Kidney (tissue), 14 donors: ENCODE results near the gene ABT1. TPM values are rescaled to one million over a fixed set of nuclear protein-coding genes. Genes with fewer than 3 reads are reported as not detected.

Experiments used
- DNase-seq, 5 donors: peaks; one replicate each; pipeline ENCODE4 v3.0.0-alpha.2; 2013 to 2020
- FAIRE-seq: peaks from 2 replicates; lab custom pipeline; 2012; peaks lifted over from hg19 to GRCh38; lab: Jason Lieb, UNC
- H3K27ac ChIP-seq, 2 donors: one replicate each; pipeline ENCODE4 v1.7.0; 2013; ENCODE audit warnings: low read depth in 2 of 2, low read length in 2 of 2, inconsistent platforms in 1 of 2
- H3K27me3 ChIP-seq: one replicate; pipeline ENCODE4 v1.7.1; 2013; ENCODE audit warnings: low read length, inconsistent platforms; ENCODE audit not compliant: control insufficient read depth, insufficient read depth
- H3K36me3 ChIP-seq, 3 donors: one replicate each; pipeline versions ENCODE4 v1.7.0 to v1.7.1; 2013; ENCODE audit warnings: low read length in 3 of 3, control low read depth in 1 of 3, inconsistent platforms in 1 of 3; ENCODE audit not compliant: insufficient read depth in 3 of 3, control insufficient read depth in 2 of 3
- H3K4me1 ChIP-seq, 3 donors: one replicate each; pipeline versions ENCODE4 v1.7.0 to v1.7.1; 2013; ENCODE audit warnings: low read length in 3 of 3, inconsistent platforms in 1 of 3, low read depth in 1 of 3; ENCODE audit not compliant: control insufficient read depth in 2 of 3, insufficient read depth in 2 of 3
- H3K4me3 ChIP-seq, 3 donors: one replicate each; pipeline versions ENCODE4 v1.7.0 to v1.8.1; 2013; ENCODE audit warnings: low read length in 3 of 3, control low read depth in 1 of 3, inconsistent platforms in 1 of 3
- H3K9ac ChIP-seq, 3 donors: one replicate each; pipeline versions ENCODE4 v1.7.0 to v1.7.1; 2013; ENCODE audit warnings: low read length in 3 of 3, control low read depth in 1 of 3, inconsistent platforms in 1 of 3
- H3K9me3 ChIP-seq, 3 donors: one replicate each; pipeline versions ENCODE4 v1.7.0 to v1.7.1; 2013; ENCODE audit warnings: low read length in 3 of 3, control low read depth in 1 of 3, inconsistent platforms in 1 of 3; ENCODE audit not compliant: control insufficient read depth in 2 of 3, insufficient read depth in 1 of 3
- intact Hi-C: fragments of 100-400 bp; cut with DNase I; formaldehyde crosslinking; loops from one replicate; pipeline ENCODE4 v1.11.1; 2022
- polyA plus RNA-seq: library from polyadenylated mRNA; stranded (reverse); fragments of 350-450 nt; fragmentation: Illumina TruSeq; extraction: RNeasy Lipid Tissue Mini Kit (QIAGEN cat#74804); gene quantifications from one replicate; pipeline ENCODE4 v1.2.3, GENCODE V29; 2014; ENCODE audit warnings: low read depth, low replicate concordance; ENCODE audit not compliant: insufficient read depth
- total RNA-seq: library from RNA; stranded (reverse); fragmentation: NEBNext Ultra II Directional; extraction: Animal tissue kit (Norgen Biotek cat#: 25700); gene quantifications from one replicate; pipeline ENCODE4 v1.2.1, GENCODE V29; 2021
- TF ChIP-seq, protein P1 (sequence below): IDR thresholded peaks from 3 replicates; pipeline ENCODE4 v1.5.1; 2012; ENCODE audit warnings: mild to moderate bottlenecking, moderate library complexity, borderline replicate concordance; ENCODE audit not compliant: insufficient read depth; ENCODE audit errors: extremely low read depth
- donor health status: control.
- donor health status: control.
- donor health status: control.
- donor health status: control.
- donor health status: control.
- donor health status: DM: yes; HTN: yes; CAD: no.
- donor health status: Normal renal cell carcinoma (clear cell type).

The ABT1 gene
- total and polyA plus RNA-seq, 2 donors from 2014 or later, result 11.3 to 14.0 TPM

DNA sequence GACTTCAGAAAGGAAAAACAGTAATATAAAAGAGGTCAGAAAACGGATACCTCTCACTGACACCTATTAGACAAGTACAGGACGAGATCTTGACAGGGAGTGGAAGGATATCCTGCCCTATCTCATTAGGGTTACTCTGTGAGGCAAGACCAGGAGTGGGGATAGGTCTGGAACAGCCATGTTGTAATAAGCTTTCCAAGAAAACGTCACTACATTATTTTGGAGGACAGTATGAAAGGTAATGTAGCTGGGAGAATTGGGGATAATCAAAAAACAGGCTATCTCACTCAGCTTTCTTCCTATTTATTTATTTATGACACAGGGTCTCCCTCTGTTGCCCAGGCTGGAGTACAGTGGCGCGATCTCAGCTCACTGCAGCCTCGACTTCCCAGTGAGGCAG, 33.3 kb upstream of the ABT1 start:
- Histone ChIP-seq H3K36me3 (no peaks in the 10 kb centered on the region), H3K4me3 (no peak overlapping the region), H3K27me3 (no peaks in the 10 kb centered on the region), H3K9me3 (no peaks in the 10 kb centered on the region), H3K4me1 (no peaks in the 10 kb centered on the region), H3K9ac (no peak overlapping the region), H3K27ac (no peak overlapping the region)
- intact Hi-C loops, result no loop called here
- DNase-seq, result no peak
- TF ChIP-seq, protein P1, sequence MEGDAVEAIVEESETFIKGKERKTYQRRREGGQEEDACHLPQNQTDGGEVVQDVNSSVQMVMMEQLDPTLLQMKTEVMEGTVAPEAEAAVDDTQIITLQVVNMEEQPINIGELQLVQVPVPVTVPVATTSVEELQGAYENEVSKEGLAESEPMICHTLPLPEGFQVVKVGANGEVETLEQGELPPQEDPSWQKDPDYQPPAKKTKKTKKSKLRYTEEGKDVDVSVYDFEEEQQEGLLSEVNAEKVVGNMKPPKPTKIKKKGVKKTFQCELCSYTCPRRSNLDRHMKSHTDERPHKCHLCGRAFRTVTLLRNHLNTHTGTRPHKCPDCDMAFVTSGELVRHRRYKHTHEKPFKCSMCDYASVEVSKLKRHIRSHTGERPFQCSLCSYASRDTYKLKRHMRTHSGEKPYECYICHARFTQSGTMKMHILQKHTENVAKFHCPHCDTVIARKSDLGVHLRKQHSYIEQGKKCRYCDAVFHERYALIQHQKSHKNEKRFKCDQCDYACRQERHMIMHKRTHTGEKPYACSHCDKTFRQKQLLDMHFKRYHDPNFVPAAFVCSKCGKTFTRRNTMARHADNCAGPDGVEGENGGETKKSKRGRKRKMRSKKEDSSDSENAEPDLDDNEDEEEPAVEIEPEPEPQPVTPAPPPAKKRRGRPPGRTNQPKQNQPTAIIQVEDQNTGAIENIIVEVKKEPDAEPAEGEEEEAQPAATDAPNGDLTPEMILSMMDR, result no peak
- FAIRE-seq, result no peak

DNA sequence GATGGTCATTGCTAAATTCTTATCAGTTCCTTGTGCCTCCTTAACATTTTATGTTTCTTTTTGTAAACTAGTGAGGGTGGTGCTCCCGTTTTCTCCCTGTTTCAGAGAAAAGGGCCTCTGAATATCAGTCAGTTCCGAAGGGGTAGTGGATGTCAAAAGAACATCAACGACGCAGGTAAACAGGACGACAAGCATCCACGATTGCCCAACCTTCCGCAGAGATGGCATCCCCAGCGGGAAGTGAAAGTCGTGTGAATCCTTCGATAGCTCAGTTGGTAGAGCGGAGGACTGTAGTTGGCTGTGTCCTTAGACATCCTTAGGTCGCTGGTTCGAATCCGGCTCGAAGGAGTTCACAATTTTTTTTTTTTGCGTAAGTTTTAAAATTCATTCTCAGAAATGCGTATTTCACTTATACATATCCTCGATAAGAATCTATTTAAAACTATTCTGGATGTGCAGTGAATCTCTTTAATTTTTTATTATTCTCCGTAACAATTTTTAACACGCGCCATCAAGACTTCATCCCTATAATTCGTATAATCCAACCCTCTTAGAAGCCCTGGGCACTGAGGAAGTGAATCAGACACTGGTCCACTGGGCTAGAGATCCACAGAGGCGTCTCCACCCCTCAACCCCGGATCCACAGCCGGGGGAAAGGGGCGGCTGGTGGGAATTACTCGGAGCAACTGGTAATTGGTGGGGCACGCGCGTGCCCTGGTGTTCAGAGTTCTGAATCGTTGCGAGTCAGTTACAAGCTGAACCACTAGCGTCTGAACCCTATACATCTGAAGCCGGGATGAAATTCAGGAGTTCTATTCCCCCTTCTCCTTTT, 27.9 kb upstream of the ABT1 start:
- H3K4me1 ChIP-seq, result no peaks in the 10 kb centered on the region
- peak overlapping the region; percentile 76 to 91 (median 90) for H3K4me3 ChIP-seq
- intact Hi-C loops, result no loop called here
- H3K27ac ChIP-seq, result peak overlapping the region; percentile 7 to 13
- H3K9me3 ChIP-seq, result no peaks in the 10 kb centered on the region
- DNase-seq (peak; percentile 95 to 98 (median 97)), FAIRE-seq (peak; percentile 90)
- H3K27me3 ChIP-seq, result peaks cover 2% of the 10 kb centered on the region
- H3K36me3 ChIP-seq, result no peaks in the 10 kb centered on the region
- TF ChIP-seq, protein P1, result peak; percentile 9
- peak overlapping the region; percentile 17 to 85 (median 62) for H3K9ac ChIP-seq

DNA sequence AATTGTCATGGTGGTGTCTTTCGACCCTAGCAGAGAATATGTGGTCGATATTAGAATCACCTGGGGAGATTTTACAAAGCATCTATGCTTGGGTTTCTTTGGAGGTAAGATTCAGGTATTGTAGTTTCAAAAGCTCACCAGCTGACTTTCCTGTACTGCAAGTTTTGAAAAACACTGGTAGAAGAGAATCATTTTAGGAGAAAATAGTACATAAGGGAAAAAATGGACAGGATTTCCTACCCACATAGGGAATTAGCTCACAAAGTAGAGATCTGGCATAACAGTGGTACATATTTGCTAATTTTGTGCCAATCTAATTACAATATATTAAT, 27.4 kb upstream of the ABT1 start:
- Histone ChIP-seq H3K27me3 (peaks cover 2% of the 10 kb centered on the region), H3K9me3 (no peaks in the 10 kb centered on the region), H3K36me3 (no peaks in the 10 kb centered on the region), H3K9ac (no peak overlapping the region), H3K4me1 (no peaks in the 10 kb centered on the region), H3K27ac (no peak overlapping the region), H3K4me3 (peak overlapping the region in 1 of 3 donors; percentile 76)
- TF ChIP-seq, protein P1, result no peak
- DNase-seq (no peak), FAIRE-seq (no peak)
- intact Hi-C loops, result no loop called here
